ENCODE measurements around the gene TESPA1.

Gene TESPA1

GRCh38 chr12:54926246-54926645 lies 58.3 kb downstream of the TESPA1 start:
- DNase-seq (ENCODE audit: low spot score) (no peak), ATAC-seq (ENCODE audit: low read depth) (no peak)
- Histone ChIP-seq H3K27me3 (ENCODE audit: insufficient read depth, poor library complexity, severe bottlenecking) (no peaks in the 10 kb centered on the region), H3K4me1 (ENCODE audit: insufficient read depth, poor library complexity, severe bottlenecking) (no peaks in the 10 kb centered on the region), H3K4me3 (ENCODE audit: severe bottlenecking) (no peak overlapping the region), H3K36me3 (ENCODE audit: low read depth) (no peaks in the 10 kb centered on the region; the same call in 1 of the 2 replicates), H3K27ac (ENCODE audit: poor library complexity, severe bottlenecking) (no peak overlapping the region), H3K9me3 (ENCODE audit: severe bottlenecking) (no peaks in the 10 kb centered on the region)
- TF ChIP-seq CTCF (IDR thresholded peaks at IDR 0.05; ENCODE audit: poor library complexity, severe bottlenecking) = no peak

GRCh38 chr12:54924972-54925707 lies 59.4 kb downstream of the TESPA1 start:
- Histone ChIP-seq H3K36me3 (ENCODE audit: low read depth) (no peaks in the 10 kb centered on the region; the same call in 1 of the 2 replicates), H3K27me3 (ENCODE audit: insufficient read depth, poor library complexity, severe bottlenecking) (no peaks in the 10 kb centered on the region), H3K9me3 (ENCODE audit: severe bottlenecking) (no peaks in the 10 kb centered on the region), H3K4me1 (ENCODE audit: insufficient read depth, poor library complexity, severe bottlenecking) (no peaks in the 10 kb centered on the region), H3K4me3 (ENCODE audit: severe bottlenecking) (no peak overlapping the region), H3K27ac (ENCODE audit: poor library complexity, severe bottlenecking) (no peak overlapping the region)
- ATAC-seq (ENCODE audit: low read depth) = no peak
- DNase-seq (ENCODE audit: low spot score) = no peak
- TF ChIP-seq CTCF (IDR thresholded peaks at IDR 0.05; ENCODE audit: poor library complexity, severe bottlenecking) = no peak

DNA sequence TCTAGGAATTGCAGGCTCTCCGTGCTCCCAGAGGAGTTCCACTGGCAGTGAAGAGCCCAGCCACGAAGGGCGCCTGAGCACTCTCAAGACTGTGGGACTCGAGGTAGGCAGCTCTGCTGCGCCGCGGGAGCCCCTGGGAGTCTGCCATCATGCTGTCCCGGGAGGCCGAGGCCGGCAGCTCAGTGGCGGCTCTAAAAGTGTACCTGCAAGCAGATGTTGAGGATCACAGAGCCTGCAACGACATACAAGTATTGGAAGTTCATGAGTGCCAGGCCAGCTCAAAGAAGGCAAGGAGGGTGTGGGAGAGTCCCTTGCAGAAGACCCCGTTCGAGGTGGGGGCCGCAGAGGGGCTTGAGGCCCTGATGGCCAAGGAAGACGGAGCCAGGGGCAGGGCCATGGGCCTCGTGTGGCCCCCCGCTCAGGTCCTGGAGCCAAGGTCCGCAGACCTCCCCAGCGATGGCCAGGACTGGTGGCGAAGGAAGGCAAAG lies 67.5 kb downstream of the TESPA1 start:
- Histone ChIP-seq H3K27me3 (ENCODE audit: insufficient read depth, poor library complexity, severe bottlenecking) (no peaks in the 10 kb centered on the region), H3K27ac (ENCODE audit: poor library complexity, severe bottlenecking) (no peak overlapping the region), H3K4me1 (ENCODE audit: insufficient read depth, poor library complexity, severe bottlenecking) (no peaks in the 10 kb centered on the region), H3K4me3 (ENCODE audit: severe bottlenecking) (no peak overlapping the region), H3K36me3 (ENCODE audit: low read depth) (no peaks in the 10 kb centered on the region), H3K9me3 (ENCODE audit: severe bottlenecking) (no peaks in the 10 kb centered on the region)
- TF ChIP-seq CTCF (IDR thresholded peaks at IDR 0.05; ENCODE audit: poor library complexity, severe bottlenecking) = no peak
- DNase-seq (ENCODE audit: low spot score) (no peak), ATAC-seq (ENCODE audit: low read depth) (no peak)
